CD1c-positive myeloid dendritic cell (primary cell): ENCODE results near the gene HRAS.
"Not testable (repeated sequence)": the region's sequence is repeated elsewhere in the genome, so short reads cannot be mapped to it uniquely, and the experiment has no call there.

ENCODE experiments used
- DNase-seq: peaks from one replicate; pipeline ENCODE4 v3.0.0-alpha.2; 2016; ENCODE audit errors: extremely low spot score

The HRAS gene

GRCh38 chr11:535519-536454, at the start of gene HRAS:
TSS of gene HRAS (minus strand) at chr11:535576.
- DNase-seq: peak; percentile 98

GRCh38 chr11:584287-584686, 48.9 kb upstream of the HRAS start:
- no peak for DNase-seq

- DNase-seq: no peak
These were observed 46.4 kb upstream of the HRAS start for GRCh38 chr11:581752-582151.

GRCh38 chr11:581342-581741, 46.0 kb upstream of the HRAS start:
- no peak for DNase-seq

- no peak for DNase-seq
These were observed 44.6 kb upstream of the HRAS start for GRCh38 chr11:579830-580601.

DNA sequence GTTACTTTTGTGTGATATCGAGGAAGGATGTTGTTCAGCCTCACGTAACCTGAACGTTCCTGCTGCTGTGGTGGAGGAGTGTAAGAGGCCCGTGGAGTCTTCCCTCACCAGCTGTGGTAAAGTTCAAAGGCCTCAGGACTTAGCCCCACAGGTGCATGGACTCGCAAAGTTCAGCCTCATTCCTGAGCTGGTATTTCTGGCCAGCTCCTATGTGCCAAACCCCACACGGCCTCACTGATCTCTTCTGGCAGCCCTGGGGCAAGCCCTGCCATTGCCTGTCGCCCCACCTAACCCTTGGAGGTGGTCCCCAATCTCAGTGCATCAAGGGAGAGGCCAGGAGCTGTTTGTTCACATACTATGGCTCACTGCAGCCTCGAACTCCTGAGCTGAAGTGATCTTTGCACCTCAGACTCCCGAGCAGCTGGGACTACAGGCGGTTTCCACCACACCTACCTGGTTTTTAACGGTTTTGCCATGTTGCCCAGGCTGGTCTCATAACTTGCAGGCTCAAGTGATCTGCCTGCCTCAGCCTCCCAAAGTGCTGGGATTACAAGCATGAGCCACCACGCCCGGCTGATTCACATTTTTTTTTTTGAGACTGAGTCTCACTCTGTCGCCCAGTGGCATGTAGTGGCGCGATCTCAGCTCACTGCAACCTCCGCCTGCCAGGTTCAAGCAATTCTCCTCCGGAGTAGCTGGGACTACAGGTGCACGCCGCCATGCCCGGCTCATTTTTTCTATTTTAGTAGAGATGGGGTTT, 43.1 kb upstream of the HRAS start:
- DNase-seq: no peak

GRCh38 chr11:577611-577894, 42.2 kb upstream of the HRAS start:
- DNase-seq: no peak

DNA sequence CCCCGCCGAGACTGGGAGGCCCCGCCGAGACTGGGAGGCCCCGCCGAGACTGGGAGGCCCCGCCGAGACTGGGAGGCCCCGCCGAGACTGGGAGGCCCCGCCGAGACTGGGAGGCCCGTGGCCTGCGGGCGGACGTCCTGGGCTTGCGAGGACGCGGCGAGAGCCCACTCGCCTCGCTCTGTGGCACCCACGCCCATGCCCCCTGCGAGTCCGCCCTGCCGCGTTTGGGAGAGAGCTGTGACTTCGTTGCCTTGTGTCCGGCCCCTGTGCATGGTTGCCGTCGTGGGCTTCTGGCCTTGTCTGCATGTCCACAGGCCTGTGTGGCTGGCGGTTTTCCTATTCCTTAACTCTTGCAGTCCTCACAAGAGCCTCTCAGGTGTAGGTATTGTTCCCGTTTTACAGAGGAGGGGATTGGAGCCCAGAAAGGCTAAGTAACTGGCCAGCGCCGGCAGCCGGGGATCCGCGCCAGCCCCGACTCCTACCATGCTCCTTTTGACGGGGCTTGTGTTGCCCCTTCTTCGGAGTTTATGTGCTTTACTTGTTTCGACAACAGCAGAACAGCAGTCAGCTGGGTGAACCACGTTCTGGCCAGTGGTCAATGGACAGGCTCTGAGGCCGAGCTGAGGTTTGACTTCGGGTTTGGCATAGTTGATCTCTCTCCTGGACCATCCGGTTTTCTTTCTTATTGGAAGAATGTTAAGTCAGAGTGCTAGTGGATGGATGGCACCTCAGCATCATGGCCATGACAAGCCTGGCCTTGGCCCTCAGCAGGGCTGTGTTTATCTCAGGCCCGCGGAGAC, 41.6 kb upstream of the HRAS start:
- DNase-seq: no peak

DNA sequence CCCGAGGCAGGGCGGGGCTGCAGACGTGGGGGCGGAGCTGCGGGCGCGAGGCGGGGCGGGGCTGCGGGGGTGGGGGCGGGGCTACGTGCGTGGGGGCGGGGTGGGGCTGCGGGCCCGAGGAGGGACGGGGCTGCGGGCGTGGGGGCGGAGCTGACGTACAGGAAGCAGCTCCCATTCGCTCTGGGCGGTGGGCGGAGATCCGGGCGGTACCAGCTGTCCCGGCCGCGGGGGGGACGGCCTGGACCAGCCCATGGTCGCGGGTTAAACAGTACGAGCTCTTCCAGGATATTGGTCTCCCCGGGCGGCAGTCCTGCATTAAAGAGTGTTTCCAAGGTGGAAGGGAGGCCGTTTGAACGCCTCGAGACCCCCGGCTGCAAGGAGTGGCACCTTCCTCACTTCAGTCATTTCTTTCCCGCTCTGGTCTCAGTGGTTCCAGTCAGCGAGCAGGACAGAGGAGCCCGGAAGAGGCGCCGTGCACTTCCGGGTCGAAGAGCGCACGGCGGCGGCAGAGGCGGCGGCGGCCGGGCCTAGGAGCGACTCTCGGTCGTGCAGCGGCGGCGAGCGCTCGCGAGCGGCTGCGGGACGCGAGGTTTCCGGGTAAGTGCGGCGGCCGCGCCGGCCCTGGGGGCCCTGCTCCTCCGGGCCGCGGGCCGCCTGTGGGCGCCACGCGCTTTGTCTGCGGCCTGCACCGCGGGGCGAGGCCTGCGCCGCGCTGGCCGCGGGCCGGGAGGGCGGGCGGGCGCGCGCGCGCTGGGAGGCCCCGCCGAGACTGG, 40.8 kb upstream of the HRAS start, which contains the start of gene PHRF1:
Gene PHRF1 (plus strand): TSS at position 475 of the 773 bp plus-strand sequence. CDS start 5,043 bp downstream, outside the sequence.
- peak; percentile 94 for DNase-seq

DNA sequence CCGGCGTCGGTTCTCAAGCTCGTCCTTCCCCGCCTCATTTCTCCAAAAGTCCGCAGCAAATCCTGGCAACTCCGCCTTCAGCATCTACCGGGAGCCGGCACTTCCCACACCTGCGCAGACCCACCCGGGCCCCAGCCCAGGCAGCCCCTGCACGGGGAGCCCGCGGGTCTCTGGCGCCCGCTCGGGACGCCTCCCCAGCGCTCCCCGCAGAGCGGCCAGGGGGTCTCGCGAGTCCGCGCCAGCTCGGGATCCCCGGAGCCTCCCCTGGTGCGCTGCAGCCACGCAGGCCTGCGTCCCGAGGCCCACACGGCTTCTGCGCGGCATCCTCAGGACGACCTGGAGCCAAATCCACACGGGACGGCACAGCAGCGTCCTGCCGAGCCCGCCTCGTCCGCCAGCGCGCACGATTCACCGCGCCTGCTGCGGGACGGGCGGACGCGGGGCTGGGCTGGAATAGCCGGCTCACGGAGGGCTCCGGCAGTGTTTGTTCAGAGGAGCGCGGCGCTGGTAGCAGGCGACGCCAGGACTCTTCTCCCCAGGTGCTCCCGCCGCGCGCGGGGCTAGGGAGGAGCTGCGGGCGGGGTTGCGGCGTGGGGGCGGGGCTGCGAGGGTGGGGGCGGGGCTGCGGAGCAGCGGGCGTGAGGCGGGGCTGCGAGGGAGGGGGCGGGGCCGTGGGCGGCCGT, 40.1 kb upstream of the HRAS start:
- DNase-seq: peak; percentile 79

GRCh38 chr11:574632-575312, 39.4 kb upstream of the HRAS start:
- no peak for DNase-seq

DNA sequence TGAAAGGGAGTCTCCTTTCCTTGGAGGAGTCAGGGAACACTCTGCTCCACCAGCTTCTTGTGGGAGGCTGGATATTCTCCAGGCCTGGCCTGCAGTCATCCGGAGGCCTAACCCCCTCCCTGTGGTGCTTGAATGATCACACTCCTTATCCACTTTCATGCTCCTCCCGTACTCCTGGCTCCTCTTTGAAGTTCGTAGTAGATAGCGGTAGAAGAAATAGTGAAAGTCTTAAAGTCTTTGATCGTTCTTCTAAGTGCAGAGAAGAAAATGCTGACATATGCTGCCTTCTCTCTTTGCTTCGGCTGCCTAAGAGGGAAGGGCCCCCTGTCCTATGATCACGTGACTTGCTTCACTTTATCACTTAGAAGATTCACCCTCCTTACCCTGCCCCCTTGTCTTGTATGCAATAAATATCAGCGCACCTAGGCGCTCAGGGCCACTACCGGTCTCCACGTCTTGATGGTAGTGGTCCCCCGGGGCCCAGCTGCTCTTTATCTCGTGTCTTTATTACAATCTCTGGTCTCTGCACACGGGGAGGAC, 38.7 kb upstream of the HRAS start:
- DNase-seq: not testable (repeated sequence)

GRCh38 chr11:573146-573759, 37.9 kb upstream of the HRAS start:
- no peak for DNase-seq

- no peak for DNase-seq
These were observed 36.4 kb upstream of the HRAS start for GRCh38 chr11:571802-572185.

DNA sequence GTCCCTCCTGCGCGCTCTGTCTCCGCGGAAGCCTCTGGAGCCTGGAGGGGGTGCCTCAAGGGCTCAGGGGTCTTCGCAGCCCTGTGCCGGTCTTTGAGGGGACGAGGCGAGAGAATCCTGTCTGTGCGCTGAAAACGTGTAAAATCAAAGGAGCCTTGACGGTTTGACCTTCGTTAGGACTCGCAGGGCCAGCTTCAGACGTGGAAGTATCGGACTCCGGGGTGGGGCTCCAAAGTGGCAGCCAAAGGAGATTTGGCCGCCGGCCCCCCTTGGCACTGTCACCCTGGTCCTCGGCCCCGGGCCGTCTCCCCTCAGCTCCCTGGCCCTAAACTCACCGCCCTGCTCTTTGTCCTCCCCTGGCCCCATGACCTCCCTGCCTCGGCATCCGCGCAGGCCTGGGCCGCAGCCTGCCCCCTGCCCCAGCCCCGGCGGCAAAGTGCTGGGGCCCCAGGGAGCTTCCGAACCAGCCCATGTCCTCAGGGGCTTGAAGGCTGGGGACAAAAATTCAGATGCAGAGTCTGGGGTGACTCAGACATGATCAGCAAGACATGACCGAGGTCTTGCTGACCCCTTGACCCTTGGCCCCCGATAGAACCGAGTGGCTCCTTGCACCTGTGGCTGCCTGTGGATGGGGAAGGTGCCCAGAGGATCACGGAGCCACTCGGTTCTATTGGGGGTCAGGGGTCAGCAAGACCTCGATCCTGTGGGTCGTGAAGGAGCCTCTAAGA, 33.9 kb upstream of the HRAS start:
- DNase-seq: no peak

- DNase-seq: peak; percentile 96
These were observed 33.2 kb upstream of the HRAS start for GRCh38 chr11:568306-569157.
